AG09319 (cell line): Measurements from ENCODE around the gene LPP.

Experiments
- DNase-seq: peaks from one replicate; pipeline ENCODE4 v3.0.0-alpha.2; 2010; ENCODE audit warnings: low read depth; ENCODE audit errors: extremely low read depth
- TF ChIP-seq, protein P1 (sequence below): IDR thresholded peaks from 2 replicates; pipeline ENCODE4 v1.5.1; 2011; ENCODE audit warnings: low read depth, mild to moderate bottlenecking, inconsistent platforms, low read length, moderate library complexity

LPP gene

DNA sequence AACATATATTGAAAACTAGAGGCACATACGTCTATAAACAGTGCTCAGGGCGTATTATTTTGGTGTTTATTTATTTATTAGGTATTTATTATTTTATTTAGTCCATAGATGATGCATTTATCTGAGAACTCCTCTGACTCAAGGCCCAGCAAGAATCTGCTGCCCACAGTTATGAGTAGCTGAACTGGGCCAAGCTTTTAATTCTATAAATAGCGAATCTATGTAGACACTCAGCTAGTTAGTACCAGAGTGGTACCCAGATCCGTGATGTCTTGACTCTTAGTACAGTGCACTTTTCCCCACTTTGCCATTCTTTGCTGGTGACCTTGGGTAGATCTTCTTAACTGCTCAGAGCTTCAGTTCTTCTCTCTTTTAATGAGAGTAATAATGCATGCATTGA is 647.4 kb downstream of the LPP start:
- no peak for DNase-seq
- TF ChIP-seq, protein P1, sequence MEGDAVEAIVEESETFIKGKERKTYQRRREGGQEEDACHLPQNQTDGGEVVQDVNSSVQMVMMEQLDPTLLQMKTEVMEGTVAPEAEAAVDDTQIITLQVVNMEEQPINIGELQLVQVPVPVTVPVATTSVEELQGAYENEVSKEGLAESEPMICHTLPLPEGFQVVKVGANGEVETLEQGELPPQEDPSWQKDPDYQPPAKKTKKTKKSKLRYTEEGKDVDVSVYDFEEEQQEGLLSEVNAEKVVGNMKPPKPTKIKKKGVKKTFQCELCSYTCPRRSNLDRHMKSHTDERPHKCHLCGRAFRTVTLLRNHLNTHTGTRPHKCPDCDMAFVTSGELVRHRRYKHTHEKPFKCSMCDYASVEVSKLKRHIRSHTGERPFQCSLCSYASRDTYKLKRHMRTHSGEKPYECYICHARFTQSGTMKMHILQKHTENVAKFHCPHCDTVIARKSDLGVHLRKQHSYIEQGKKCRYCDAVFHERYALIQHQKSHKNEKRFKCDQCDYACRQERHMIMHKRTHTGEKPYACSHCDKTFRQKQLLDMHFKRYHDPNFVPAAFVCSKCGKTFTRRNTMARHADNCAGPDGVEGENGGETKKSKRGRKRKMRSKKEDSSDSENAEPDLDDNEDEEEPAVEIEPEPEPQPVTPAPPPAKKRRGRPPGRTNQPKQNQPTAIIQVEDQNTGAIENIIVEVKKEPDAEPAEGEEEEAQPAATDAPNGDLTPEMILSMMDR: no peak

DNA sequence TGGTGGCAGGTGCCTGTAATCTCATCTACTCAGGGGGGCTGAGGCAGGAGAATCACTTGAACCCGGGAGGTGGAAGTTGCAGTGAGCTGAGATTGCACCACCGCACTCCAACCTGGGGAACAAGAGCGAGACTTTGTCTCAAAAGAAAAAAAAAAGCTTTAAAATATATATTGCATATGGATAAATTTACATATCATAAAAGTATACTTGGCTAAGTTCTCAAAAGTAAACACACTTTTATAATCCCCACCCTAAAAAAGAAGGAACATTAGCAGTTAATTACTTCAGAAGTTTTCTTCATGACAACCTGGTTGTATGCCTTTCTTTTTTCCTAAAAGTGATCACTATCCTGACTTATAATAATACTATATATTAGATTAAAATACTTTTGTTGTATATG is 648.7 kb downstream of the LPP start:
- no peak for DNase-seq
- TF ChIP-seq, protein P1: no peak

- TF ChIP-seq, protein P1: no peak
- no peak for DNase-seq
Observed at GRCh38 chr3:188807006-188807405, 653.0 kb downstream of the LPP start.

DNA sequence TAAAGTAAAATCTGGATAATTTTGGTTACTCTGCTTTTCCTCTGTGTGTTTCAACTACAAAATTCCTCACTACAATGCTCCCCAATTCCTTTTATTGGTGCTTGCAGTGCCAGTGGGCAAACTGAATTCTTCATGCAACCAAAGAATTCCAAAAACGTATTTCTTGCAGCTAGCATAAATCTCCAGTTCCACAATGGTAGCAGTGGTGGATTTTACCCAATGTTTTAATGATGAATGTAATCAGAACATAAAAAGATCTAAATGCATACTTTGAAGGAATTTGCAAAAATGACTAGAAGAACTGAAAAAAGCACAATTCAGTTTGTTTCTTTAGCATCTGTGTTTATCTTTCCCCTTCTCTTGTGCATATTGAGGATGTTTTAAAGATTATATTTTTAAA is 658.2 kb downstream of the LPP start:
- TF ChIP-seq, protein P1: no peak
- DNase-seq: no peak

- DNase-seq: no peak
- TF ChIP-seq, protein P1: no peak
Observed at GRCh38 chr3:188814581-188814980, 660.6 kb downstream of the LPP start.

- TF ChIP-seq, protein P1: no peak
- no peak for DNase-seq
Observed at GRCh38 chr3:188817103-188817934, 663.4 kb downstream of the LPP start.

GRCh38 chr3:188817935-188818269 is 663.9 kb downstream of the LPP start:
- TF ChIP-seq, protein P1: no peak
- DNase-seq: no peak
